ENCODE data around the gene NFIC. TPM values are rescaled to one million over a fixed set of nuclear protein-coding genes. Genes with fewer than 3 reads are reported as not detected.
A peak's percentile ranks its signal among the peaks of the same experiment; 100 is the strongest.

Gene NFIC
- total RNA-seq, 6 experiments from 2014 or later, result 94.6 to 168 (median 120) TPM

DNA sequence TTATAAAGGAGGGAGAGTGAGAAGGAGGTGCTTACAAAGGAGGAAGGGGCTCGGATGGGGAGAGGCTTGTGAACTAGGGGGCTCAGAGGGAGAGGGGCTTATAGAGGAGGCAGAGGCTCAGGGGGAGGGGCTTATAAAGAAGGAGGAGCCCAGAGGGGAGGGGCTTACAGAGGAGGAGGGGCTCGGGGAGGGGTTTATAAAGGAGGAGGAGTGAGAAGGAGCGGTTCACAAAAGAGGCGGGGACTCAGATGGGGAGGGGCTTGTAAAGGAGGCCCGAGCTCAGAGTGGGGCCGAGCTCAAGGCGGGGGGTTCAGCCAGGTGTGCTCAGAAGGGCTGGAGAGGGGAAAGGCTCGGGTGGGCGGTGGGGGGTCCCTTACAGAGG, 113.4 kb downstream of the NFIC start:
- no peak overlapping the region for H3K4me3 ChIP-seq
- peaks cover 0 to 4% of the 10 kb centered on the region in 2 donors for H3K27me3 ChIP-seq
- ATAC-seq (peak in 1 of 4 donors; percentile 10), DNase-seq (no peak)
- peaks cover 0 to 4% (median 0%) of the 10 kb centered on the region in 4 donors for H3K4me1 ChIP-seq
- TF ChIP-seq, protein P1, sequence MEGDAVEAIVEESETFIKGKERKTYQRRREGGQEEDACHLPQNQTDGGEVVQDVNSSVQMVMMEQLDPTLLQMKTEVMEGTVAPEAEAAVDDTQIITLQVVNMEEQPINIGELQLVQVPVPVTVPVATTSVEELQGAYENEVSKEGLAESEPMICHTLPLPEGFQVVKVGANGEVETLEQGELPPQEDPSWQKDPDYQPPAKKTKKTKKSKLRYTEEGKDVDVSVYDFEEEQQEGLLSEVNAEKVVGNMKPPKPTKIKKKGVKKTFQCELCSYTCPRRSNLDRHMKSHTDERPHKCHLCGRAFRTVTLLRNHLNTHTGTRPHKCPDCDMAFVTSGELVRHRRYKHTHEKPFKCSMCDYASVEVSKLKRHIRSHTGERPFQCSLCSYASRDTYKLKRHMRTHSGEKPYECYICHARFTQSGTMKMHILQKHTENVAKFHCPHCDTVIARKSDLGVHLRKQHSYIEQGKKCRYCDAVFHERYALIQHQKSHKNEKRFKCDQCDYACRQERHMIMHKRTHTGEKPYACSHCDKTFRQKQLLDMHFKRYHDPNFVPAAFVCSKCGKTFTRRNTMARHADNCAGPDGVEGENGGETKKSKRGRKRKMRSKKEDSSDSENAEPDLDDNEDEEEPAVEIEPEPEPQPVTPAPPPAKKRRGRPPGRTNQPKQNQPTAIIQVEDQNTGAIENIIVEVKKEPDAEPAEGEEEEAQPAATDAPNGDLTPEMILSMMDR (IDR thresholded peaks at IDR 0.05), result no peak
- TF ChIP-seq POLR2A (IDR thresholded peaks at IDR 0.05), result no peak
- WGBS (ENCODE audit: insufficient coverage, low coverage, low lambda C conversion rate, missing lambda C conversion rate), result 25% methylated on average over 6 of the region's 9 CpGs
- intact Hi-C loops (cut with DNase I), result loop anchor here (5.0 kb wide), 1 partner anchor 158 kb away; no protein-coding TSS in a partner anchor
- H3K27ac ChIP-seq, result no peak overlapping the region
- H3K9me3 ChIP-seq, result no peaks in the 10 kb centered on the region
- no peaks in the 10 kb centered on the region for H3K36me3 ChIP-seq

DNA sequence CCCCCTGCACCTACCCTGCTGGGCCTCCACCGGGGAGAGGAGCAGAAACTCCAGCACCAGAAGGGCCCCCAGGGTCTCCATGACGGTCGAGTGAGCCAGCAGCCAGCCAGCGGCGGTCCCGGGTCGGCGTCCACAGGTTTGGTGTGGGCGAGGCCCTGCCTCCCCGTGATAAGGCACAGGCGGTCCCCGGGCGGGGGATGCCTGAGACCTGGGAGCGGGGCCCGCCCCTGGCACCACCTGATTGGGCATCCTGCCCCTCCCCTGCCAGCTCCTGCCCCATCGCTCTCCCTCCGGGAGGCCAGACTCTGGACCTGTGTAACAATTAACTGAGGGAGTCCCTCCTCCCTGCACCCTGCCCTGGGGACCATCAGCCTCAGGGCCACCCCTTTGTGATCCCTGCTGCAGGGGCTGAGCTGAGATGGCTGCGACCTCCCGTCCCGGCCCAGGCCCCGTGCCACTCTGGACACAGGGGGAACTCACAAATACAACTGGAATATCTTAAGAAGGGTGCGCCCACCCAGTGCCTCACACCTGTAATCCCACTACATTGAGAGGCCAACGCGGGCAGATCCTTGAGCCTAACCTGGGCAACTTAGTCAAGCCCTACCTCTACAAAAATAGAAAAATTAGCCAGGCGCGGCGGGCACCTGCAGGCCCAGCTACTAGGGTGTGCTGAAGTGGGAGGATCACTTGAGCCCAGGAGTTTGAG, 114.2 kb downstream of the NFIC start, which contains the start of gene SMIM24:
Gene SMIM24, minus strand, starts transcription at position 143 of the 709 bp plus-strand sequence. Its CDS starts 62 bp downstream, at position 81.
- intact Hi-C loops (cut with DNase I), result no loop called here
- Histone ChIP-seq H3K4me1 (peaks cover 0 to 4% (median 0%) of the 10 kb centered on the region in 4 donors), H3K27me3 (peaks cover 0 to 4% of the 10 kb centered on the region in 2 donors), H3K4me3 (peak within 1 kb of the TSS in 1 of 3 donors; percentile 19), H3K9me3 (no peaks in the 10 kb centered on the region), H3K36me3 (no peaks in the 10 kb centered on the region), H3K27ac (no peak within 1 kb of the TSS)
- WGBS (ENCODE audit: insufficient coverage, low coverage, low lambda C conversion rate, missing lambda C conversion rate), result 75% methylated on average over 4 of the region's 27 CpGs
- DNase-seq (peak in 1 of 3 donors; percentile 80), ATAC-seq (peak; percentile 8 to 85 (median 28))
- no peak for TF ChIP-seq POLR2A (IDR thresholded peaks at IDR 0.05)
- TF ChIP-seq, protein P1 (IDR thresholded peaks at IDR 0.05), result no peak

DNA sequence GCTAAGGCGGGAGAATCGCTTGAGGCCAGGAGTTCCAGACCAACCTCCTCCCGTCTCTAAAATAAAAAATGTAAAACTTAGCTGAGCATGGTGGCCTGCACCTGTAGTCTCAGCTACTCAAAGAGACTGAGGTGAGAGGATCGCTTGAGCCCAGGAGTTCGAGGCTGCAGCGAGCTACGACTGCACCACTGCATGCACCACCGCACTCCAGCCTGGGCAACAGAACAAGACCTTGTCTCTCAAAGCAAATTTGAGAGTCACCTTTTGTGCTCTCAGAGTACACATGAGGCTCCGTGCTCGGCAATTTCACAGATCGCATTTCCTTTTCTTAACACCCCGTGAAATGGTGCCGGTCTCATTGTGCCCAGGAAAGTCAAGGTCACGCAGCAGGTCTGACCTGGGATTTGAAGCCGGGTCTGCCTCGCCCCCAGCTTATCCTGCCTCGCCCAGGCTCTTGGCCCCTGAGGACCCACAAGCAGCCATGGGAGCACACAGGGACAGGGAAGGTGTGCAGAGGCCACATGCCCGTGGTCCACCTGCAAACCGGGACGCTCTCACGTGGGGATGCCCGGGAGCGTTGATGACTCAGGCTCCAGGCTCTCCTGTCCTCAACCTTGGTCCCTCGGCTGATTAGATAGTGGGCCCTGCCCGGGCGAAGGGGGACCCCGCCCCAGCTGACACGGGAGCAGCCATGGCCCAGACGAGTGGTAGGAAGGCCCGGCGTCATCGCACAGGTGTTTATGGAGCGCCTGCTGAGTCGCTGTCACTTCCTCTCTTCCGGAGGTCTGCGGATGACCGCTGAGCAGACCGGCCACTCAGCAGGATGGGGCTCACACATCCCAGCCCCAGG, 115.1 kb downstream of the NFIC start:
- Histone ChIP-seq H3K27me3 (peaks cover 0 to 4% of the 10 kb centered on the region in 2 donors), H3K27ac (no peak overlapping the region), H3K4me3 (no peak overlapping the region), H3K9me3 (no peaks in the 10 kb centered on the region), H3K4me1 (peaks cover 0 to 4% (median 0%) of the 10 kb centered on the region in 4 donors), H3K36me3 (no peaks in the 10 kb centered on the region)
- ATAC-seq (no peak), DNase-seq (no peak)
- intact Hi-C loops (cut with DNase I), result no loop called here
- TF ChIP-seq, protein P1 (IDR thresholded peaks at IDR 0.05), result no peak
- no peak for TF ChIP-seq POLR2A (IDR thresholded peaks at IDR 0.05)
- 64% methylated on average over 8 of the region's 38 CpGs for WGBS (ENCODE audit: insufficient coverage, low coverage, low lambda C conversion rate, missing lambda C conversion rate)

DNA sequence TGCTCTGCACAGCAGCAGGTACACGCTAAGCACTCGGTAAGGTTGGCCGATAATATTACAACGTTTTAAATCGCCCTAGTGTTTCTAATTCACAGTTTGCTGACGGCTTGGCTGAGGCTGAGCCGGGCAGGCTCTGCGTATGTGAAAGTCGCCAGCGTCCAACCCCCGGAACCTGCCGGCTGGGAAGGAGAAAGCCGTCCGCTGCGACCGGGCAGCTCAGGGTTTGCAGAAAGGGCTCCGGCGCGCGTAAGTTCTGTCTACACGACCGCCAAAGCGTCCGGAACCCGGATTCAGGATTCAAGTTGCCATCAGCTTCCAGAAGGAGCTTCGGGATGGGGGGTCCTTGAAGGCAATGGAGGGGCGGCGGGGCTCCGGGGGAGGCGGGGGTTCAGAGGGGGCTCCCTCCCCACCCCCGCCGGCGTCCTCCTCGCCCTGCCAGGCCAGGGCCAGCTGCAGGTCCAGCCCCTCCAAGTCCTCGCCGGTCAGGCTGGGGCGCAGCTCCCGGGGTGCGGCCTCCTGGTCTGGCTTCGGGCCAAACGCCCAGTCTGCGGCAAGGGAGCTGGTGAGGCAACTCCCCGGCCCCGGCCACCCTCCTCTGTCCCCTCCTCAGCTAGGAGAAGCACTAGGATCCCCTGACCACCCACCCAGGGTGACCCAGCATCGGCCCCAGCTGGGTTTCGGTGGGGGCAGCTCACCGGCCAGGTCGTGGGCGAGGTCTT, 116.3 kb downstream of the NFIC start:
- Histone ChIP-seq H3K9me3 (no peaks in the 10 kb centered on the region), H3K4me1 (peaks cover 0 to 4% (median 0%) of the 10 kb centered on the region in 4 donors), H3K27me3 (peaks cover 0 to 4% of the 10 kb centered on the region in 2 donors), H3K27ac (no peak overlapping the region), H3K4me3 (no peak overlapping the region), H3K36me3 (no peaks in the 10 kb centered on the region)
- DNase-seq, result no peak
- intact Hi-C loops (cut with DNase I), result no loop called here
- no peak for ATAC-seq
- WGBS (ENCODE audit: insufficient coverage, low coverage, low lambda C conversion rate, missing lambda C conversion rate), result 67% methylated on average over 18 of the region's 49 CpGs
- TF ChIP-seq POLR2A (IDR thresholded peaks at IDR 0.05), result no peak
- TF ChIP-seq, protein P1 (IDR thresholded peaks at IDR 0.05), result no peak

All from right lobe of liver (tissue), 6 donors.